ENCODE measurements around the gene MAP3K1. TPM values are rescaled to one million over a fixed set of nuclear protein-coding genes. Genes with fewer than 3 reads are reported as not detected.

The MAP3K1 gene
- total RNA-seq, 1 experiment from 2014 or later, result 7.9 TPM

DNA sequence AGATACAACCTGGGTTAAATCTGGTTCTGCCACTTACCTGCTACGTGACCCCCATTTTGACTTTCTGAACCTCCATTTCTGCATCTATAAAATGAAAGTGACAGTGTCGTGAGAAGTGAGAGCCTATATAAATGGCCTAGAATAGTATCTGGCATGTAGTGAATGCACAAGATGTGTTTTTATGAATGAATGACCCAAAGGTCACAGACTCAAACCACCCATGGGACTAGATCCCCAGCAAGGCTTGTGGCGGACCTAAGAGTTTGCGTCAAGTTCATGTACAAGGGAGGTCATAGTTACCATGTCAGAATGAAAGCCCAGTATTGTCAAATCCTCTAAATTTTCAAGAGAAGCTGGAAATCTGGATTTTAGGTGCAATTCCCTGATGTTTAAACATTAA is 82.9 kb downstream of the MAP3K1 start:
- no peaks in the 10 kb centered on the region for H3K27me3 Mint-ChIP-seq (ENCODE audit: insufficient read depth, unreplicated experiment)
- intact Hi-C loops (cut with micrococcal nuclease), result no loop called here
- H3K4me3 Mint-ChIP-seq (ENCODE audit: unreplicated experiment), result no peak overlapping the region
- ChIA-PET CTCF (interaction anchor here (0.7 to 8.5 kb wide), 7 partner anchors 9 to 627 kb away, joined by 3 to 121 read pairs (median 6); no protein-coding TSS in a partner anchor), POLR2A (interaction anchor here (0.7 to 1.1 kb wide), 3 partner anchors 12 to 405 kb away, joined by 3 read pairs; no protein-coding TSS in a partner anchor)
- H3K27ac Mint-ChIP-seq (ENCODE audit: low read depth, unreplicated experiment), result no peak overlapping the region
- H3K36me3 Mint-ChIP-seq (ENCODE audit: insufficient read depth, unreplicated experiment), result peaks cover 23% of the 10 kb centered on the region
- no TSS peak for BruUV-seq (replicated peaks)
- no peaks in the 10 kb centered on the region for H3K4me1 Mint-ChIP-seq (ENCODE audit: insufficient read depth, unreplicated experiment)
- DNase-seq (ENCODE audit: unreplicated experiment), result no peak
- no peaks in the 10 kb centered on the region for H3K9me3 Mint-ChIP-seq (ENCODE audit: unreplicated experiment)
- TF ChIP-seq, protein P1, sequence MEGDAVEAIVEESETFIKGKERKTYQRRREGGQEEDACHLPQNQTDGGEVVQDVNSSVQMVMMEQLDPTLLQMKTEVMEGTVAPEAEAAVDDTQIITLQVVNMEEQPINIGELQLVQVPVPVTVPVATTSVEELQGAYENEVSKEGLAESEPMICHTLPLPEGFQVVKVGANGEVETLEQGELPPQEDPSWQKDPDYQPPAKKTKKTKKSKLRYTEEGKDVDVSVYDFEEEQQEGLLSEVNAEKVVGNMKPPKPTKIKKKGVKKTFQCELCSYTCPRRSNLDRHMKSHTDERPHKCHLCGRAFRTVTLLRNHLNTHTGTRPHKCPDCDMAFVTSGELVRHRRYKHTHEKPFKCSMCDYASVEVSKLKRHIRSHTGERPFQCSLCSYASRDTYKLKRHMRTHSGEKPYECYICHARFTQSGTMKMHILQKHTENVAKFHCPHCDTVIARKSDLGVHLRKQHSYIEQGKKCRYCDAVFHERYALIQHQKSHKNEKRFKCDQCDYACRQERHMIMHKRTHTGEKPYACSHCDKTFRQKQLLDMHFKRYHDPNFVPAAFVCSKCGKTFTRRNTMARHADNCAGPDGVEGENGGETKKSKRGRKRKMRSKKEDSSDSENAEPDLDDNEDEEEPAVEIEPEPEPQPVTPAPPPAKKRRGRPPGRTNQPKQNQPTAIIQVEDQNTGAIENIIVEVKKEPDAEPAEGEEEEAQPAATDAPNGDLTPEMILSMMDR (IDR thresholded peaks at IDR 0.05; ENCODE audit: unreplicated experiment), result no peak

DNA sequence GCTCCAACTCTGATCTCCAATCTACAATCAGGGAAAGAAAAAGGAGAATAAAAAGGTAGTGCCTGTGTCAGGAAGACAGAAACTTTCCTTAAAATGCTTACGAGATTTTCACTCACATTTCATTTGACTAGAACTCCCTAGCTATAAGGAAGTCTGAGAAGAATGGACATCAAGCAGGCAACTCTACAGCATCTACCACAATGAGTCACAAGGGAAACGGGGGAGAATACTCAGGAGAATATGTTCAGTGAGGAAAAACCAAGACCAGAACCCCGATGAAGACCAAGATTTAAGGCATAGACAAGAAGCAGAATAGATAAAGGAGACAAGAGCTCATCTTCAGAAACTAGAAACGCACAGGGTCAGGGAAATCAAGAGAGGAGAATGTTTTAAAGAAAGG is 85.0 kb downstream of the MAP3K1 start:
- ChIA-PET POLR2A (interaction anchor here (0.5 to 2.2 kb wide), 4 partner anchors 8 to 1948 kb away, joined by 3 to 7 read pairs (median 4); no protein-coding TSS in a partner anchor), CTCF (interaction anchor here (0.6 to 8.5 kb wide), 37 partner anchors 10 to 878 kb away, joined by 3 to 121 read pairs (median 4); no protein-coding TSS in a partner anchor)
- peak; percentile 17 for DNase-seq (ENCODE audit: unreplicated experiment)
- no TSS peak for BruUV-seq (replicated peaks)
- H3K9me3 Mint-ChIP-seq (ENCODE audit: unreplicated experiment), result no peaks in the 10 kb centered on the region
- intact Hi-C loops (cut with micrococcal nuclease), result loop anchor here (2.0 to 5.0 kb wide), 2 partner anchors 320 to 1562 kb away; partner anchors contain the start of gene PLK2
- H3K36me3 Mint-ChIP-seq (ENCODE audit: insufficient read depth, unreplicated experiment), result peaks cover 10% of the 10 kb centered on the region
- H3K27me3 Mint-ChIP-seq (ENCODE audit: insufficient read depth, unreplicated experiment), result no peaks in the 10 kb centered on the region
- no peak overlapping the region for H3K4me3 Mint-ChIP-seq (ENCODE audit: unreplicated experiment)
- H3K4me1 Mint-ChIP-seq (ENCODE audit: insufficient read depth, unreplicated experiment), result no peaks in the 10 kb centered on the region
- TF ChIP-seq, protein P1 (IDR thresholded peaks at IDR 0.05; ENCODE audit: unreplicated experiment), result no peak
- H3K27ac Mint-ChIP-seq (ENCODE audit: low read depth, unreplicated experiment), result no peak overlapping the region

DNA sequence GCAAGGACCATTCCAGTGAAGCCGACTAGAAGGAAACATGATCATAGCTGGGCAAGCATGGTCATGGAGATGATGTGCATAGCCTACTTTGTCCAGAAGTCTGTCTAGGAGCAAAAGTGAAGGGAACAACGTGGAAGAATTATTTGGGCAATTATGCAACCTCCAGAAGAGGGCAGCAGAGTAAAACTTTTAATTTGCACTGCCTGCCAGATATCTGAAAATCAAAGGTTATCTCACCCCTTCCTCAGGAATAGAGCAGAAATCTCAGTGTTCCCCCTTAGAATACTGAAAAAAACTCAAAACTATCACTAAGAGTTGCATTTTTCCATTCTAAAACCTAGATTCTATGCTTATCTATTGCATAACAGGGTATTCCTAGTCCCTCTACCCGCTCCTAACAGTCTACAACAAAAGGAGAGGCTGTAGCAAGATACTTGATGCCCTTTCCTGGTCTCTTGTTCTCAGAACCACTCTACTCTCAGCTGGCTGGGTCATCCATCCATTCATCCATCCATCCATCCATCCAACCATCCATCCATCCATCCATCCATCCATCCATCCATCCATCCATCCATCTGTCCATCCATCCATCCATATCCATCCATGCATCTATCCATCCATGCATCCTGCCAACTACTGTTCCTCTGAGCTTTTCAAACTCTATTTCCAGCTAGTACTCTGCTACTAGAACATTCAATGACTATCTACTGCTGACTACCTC is 85.7 kb downstream of the MAP3K1 start:
- Mint-ChIP-seq H3K4me3 (ENCODE audit: unreplicated experiment) (no peak overlapping the region), H3K4me1 (ENCODE audit: insufficient read depth, unreplicated experiment) (no peaks in the 10 kb centered on the region), H3K27me3 (ENCODE audit: insufficient read depth, unreplicated experiment) (no peaks in the 10 kb centered on the region), H3K27ac (ENCODE audit: low read depth, unreplicated experiment) (no peak overlapping the region), H3K36me3 (ENCODE audit: insufficient read depth, unreplicated experiment) (peaks cover 9% of the 10 kb centered on the region), H3K9me3 (ENCODE audit: unreplicated experiment) (no peaks in the 10 kb centered on the region)
- intact Hi-C loops (cut with micrococcal nuclease), result loop anchor here (1.0 to 5.0 kb wide), 6 partner anchors 181 to 1561 kb away; partner anchors contain the start of gene PLK2
- CTCF ChIA-PET, result interaction anchor here (0.6 to 8.5 kb wide), 52 partner anchors 10 to 1949 kb away, joined by 3 to 121 read pairs (median 4); no protein-coding TSS in a partner anchor
- POLR2A ChIA-PET, result interaction anchor here (0.5 to 2.2 kb wide), 4 partner anchors 8 to 1948 kb away, joined by 3 to 7 read pairs (median 4); no protein-coding TSS in a partner anchor
- TF ChIP-seq, protein P1 (IDR thresholded peaks at IDR 0.05; ENCODE audit: unreplicated experiment), result peak; percentile 78
- peak; percentile 63 for DNase-seq (ENCODE audit: unreplicated experiment)
- BruUV-seq (replicated peaks), result no TSS peak

DNA sequence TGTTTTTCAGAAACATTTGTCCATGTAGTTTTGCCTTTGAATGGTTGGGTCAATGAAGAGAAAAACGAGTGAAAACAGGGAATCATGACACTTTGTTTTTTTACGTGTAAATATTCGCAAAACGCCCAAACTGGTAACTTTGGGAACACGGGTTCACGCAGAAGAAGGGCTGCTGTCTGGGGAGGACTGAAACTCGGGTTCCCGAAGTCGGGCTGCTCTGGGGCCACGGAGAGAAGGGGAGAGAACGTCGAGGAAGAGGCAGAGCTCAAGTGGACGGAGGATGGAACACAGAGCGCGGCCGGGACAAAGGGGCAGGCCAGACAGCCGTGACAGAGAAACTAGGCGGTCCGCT is 93.6 kb downstream of the MAP3K1 start:
- Mint-ChIP-seq H3K36me3 (ENCODE audit: insufficient read depth, unreplicated experiment) (no peaks in the 10 kb centered on the region), H3K9me3 (ENCODE audit: unreplicated experiment) (no peaks in the 10 kb centered on the region), H3K4me1 (ENCODE audit: insufficient read depth, unreplicated experiment) (peaks cover 8% of the 10 kb centered on the region), H3K4me3 (ENCODE audit: unreplicated experiment) (peak overlapping the region; percentile 99), H3K27me3 (ENCODE audit: insufficient read depth, unreplicated experiment) (no peaks in the 10 kb centered on the region), H3K27ac (ENCODE audit: low read depth, unreplicated experiment) (peak overlapping the region; percentile 99)
- POLR2A ChIA-PET, result interaction anchor here (0.5 to 3.5 kb wide), 20 partner anchors 9 to 1553 kb away, joined by 3 to 44 read pairs (median 6); partner anchors contain the start of gene GPBP1
- TF ChIP-seq, protein P1 (IDR thresholded peaks at IDR 0.05; ENCODE audit: unreplicated experiment), result no peak
- no peak for DNase-seq (ENCODE audit: unreplicated experiment)
- CTCF ChIA-PET, result interaction anchor here (0.8 to 1.2 kb wide), 4 partner anchors 19 to 314 kb away, joined by 3 to 6 read pairs (median 4); no protein-coding TSS in a partner anchor
- no TSS peak for BruUV-seq (replicated peaks)
- intact Hi-C loops (cut with micrococcal nuclease), result loop anchor here (1.0 to 2.0 kb wide), 2 partner anchors 230 to 312 kb away; no protein-coding TSS in a partner anchor
